ENCODE measurements around the gene CA5A.
"Not testable (repeated sequence)": the region's sequence is repeated elsewhere in the genome, so short reads cannot be mapped to it uniquely, and the experiment has no call there.

Gene CA5A

DNA sequence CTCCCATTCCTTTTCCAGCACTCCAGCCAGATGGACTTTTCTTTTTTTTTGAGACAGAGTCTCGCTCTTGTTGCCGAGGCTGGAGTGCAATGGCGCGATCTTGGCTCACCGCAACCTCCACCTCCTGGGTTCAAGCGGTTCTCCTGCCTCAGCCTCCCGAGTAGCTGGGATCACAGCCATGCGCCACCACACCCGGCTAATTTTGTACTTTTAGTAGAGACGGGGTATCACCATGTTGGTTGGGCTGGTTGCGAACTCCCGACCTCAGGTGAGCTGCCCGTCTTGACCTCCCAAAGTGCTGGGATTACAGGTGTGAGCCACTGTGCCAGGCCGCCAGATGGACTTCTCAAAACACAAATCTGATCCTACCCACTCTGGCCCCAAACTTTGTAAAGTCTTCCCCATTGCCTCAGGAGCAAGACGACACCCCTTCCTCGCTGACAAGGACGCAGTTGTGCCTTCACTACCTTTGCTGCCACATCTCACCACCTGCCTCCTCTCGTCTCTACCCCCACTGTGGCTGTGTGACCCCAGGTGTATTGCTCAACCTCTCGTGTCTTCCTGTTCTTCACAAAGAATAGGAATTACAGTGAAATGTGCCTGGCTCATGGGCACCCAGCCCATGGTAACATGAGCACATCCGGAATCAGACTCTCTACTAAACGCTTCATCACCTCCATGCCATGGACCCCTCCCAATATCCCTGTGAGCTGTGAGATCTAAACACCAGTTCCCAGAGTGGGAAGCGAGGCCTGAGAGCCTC is 11.2 kb upstream of the CA5A start:
- DNase-seq: no peak

DNA sequence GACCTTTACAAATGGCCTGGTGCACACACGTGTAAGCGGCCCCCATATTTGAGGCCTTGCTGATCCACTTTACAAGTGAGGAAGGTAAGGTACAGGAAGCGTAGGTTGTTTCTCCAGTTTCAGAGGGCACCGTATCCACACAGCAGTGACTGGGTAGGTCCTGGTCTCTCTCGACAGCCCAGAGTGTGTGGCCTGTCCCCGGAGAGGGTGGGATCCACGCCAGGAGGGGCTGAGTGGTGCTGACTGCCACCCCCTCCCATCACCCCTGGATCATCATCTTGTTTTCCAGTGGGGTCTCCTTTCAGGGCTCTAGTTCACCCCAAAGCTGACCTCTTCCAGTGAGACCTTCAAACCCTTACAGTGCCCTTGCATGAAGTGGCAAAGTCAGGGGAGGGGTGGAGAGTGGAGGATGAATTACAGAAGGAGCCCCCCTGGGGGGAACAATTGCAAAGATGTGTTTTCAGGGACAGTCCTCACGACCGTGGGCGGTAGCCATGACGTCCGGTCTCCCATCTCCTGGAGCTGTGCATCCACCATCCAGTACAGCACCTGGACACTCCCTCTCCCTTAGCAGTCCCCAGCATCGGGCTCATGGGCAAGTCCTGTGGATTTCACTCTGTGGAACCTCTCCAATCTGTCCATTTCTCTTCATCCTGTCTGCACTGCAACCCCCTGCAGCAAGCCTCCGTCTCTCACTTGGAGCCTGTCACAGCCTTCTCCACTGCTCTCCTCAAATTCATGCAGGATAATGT is 10.4 kb upstream of the CA5A start:
- DNase-seq: no peak

DNA sequence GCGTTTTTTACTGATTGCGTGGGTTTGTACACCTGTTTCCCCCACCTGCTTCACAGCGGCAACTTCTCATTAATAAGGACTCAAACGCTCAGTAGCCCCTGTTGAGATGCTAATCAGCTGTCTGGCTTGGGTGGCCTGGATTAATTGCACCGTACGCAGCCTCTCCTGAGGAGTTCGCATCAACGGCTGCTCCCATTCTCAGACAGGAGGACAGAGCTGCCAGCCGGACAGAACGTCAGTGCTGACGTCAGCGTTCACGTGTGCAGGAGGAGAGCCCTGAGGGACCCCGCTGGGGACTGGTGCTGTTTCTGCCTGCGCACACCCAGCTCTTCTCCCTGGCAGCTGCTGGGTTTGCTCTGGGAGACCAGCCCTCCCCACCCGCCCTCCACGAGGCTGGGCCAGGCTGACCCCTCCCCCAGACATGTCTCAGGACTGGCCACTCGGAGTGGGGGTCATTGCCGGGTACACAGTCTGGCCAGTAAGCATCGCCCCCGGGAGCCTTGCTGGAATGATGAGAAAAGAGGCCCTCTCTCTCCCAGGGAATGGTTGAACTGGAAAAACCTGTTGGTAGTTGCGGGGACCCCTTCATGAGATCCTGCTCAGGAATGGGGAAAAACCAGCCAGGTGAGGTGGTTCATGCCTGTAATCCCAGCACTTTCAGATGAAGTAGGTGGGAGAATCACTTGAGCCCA is 9.2 kb upstream of the CA5A start:
- DNase-seq: peak; percentile 69

DNA sequence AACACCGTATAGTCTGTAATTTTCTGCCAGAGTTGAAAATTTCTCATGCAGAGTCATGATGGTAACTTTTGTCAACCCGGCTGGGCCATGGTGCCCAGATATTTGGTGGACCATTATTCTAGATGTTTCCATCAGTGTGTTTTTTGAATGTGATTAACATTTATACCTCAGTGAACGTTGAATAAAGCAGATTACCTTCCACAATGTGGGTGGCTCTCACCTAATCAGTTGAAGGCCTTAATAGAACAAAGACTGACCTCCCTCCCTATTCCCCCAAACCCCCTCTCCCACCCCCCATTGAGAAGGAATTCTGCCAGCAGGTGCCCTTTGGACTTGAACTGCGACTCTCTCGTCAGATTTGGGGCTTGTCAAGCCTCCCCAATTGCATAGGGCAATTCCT is 6.4 kb upstream of the CA5A start:
- no peak for DNase-seq

DNA sequence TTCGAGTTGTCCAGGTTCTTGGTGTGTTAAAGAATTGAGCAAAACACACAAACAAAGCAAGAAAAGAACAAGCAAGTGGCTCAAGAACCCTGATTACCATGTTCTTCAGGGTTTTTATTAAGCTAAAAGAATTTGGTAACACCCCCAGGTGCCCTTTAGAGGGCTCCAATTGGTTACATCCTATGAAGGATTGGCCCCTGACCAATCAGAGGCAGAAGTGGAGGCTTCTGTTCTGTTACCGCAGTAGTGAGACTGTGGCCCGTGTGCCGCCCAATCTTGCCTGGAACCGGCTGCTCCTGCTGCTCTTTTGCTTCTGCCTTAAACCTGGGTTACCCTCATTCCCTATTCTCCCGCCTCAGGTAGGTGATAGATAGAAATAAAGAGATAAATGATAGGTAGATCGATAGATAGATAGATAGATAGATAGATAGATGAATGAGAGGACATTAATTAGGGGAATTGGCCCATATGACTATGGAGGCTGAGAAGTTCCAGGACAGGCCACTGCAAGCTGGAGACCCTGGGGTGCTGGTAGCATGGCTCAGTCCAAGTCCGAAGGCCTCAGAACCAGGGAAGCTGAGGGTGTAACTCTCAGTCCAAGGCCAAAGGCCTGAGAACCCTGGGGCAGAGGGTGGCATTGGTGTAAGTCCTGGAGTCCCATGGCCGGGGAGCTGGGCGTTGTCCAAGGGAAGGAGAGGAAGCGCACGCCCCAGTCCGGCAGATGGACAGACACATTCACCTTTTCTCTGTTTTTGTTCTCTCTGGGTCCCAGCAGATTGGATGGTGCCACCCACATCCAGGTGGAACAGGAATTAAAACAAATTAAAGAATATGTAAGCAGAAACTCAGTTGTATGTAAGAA is 3.5 kb upstream of the CA5A start:
- no peak for DNase-seq

DNA sequence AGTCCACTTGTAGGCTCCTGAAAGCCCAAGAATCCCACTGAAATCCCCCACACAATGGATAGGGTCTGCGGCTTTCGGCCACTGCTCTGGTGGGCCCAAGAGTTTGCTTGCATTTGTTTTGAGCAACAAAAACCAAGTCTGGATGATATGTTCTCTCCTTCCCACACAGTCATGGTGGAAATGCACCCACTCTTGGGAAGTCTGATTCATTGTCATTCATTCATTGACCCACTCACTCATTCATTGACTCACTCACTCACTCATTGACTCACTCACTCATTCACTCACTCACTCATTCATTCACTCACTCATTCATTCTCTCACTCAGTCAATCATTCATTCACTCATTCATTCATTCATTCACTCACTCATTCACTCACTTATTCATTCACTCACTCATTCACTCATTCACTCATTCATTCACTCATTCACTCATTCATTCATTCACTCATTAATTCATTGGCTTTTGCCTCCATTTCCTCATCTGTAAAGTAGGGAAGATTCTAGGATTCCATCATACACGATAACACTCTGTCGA is 2.2 kb upstream of the CA5A start:
- DNase-seq: no peak

DNA sequence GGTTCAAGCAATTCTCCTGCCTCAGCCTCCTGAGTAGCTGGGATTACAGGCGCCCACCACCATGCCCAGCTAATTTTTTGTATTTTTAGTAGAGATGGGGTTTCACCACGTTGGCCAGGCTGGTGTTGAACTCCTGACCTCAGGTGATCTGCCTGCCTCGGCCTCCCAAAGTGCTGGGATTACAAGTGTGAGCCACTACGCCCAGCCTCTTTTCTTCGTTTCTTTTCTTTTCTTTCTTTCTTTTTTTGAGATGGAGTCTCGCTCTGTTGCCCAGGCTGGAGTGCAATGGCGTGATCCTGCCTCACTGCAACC is 858 bp upstream of the CA5A start:
- not testable (repeated sequence) for DNase-seq

DNA sequence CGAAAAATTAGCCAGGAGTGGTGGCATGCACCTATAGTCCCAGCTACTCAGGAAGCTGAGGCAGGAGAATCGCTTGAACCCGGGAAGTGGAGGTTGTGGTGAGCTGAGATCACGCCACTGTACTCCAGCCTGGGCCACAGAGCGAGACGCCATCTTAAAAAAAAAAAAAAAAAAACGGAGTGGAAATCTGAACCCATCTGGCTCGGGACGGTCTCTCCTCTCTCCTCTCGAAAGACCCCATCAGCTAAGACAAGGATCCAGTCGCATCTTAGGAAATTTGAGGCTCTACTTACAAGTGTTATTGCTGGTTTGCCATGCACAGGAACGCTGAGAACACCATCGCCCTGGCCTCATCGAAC is 334 bp downstream of the CA5A start:
- not testable (repeated sequence) for DNase-seq

DNA sequence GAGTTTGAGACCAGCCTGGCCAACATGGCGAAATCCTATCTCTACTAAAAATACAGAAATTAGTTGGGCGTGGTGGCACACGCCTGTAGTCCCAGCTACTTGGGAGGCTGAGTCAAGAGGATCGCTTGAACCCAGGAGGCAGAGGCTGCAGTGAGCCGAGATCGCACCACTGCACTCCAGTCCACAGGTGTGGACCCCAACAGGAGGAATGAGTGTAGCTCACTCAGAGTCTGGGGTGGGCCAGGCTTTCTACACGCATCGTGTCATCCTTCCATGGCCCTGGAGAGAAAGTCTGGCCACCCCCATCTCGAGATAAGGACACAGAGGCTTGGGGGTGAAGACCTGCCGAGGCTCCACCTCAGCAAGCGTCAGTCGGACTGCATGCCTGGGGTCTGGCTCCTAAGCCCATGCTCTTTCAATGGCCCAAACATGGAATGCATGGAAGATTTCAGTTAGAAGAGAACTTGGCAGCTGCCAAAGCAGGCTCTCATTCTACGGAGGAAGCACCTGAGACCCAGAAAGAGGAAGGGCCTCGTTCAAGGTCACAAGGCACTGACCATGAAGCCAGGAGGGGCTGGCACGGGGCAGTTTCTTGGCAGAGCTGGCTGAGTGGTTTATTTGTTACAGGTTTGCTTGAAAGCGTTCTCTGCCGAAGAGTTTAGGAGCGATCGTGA is 1.4 kb downstream of the CA5A start:
- not testable (repeated sequence) for DNase-seq

DNA sequence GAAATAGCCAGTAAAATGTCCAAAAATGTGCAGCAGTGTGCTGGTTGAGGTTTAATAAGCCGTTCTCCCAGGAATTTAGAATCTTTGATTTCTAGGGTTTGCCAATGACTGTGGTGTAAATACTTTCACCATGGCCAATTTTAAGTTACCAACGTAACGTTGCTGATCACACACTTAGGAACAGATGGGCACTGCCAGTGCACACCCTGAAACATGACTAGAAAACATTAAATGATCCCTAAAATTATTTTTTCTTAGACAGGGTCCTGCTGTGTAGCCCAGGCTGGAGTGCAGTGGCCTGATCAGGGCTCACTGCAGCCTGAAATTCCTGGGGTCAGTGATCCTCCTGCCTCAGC is 3.2 kb downstream of the CA5A start:
- DNase-seq: no peak

DNA sequence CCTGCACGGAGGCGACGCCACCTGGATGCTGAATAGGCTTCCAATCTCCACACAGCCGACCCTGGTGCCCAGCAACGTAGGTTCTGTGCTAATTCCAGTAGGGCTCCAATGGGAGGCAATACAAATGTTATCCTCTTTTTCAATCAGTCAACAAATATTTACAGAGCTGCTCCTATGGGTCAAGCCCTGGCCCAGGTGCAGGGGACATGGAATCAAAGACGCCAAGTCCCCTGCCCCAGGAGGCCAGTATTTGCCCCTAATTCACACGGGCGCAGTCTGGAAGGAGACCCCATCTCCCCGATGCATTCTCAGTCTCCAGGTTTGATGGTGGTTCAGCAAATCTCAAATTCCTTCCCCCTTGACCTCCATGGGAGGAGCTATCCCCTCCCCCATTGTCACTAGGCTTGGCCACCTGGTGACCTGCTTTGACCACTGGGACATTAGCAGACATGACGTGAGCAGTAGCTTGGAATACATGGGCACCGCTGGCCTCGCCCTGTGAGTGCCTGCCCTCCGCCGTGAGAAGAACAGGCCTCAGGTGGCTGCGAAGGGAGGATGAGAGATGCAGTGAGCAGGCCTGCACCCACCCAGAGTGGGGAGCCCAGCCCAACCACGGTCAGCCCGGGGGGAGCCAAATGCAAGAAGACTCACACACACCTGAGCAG is 3.7 kb downstream of the CA5A start:
- DNase-seq: not testable (repeated sequence)

DNA sequence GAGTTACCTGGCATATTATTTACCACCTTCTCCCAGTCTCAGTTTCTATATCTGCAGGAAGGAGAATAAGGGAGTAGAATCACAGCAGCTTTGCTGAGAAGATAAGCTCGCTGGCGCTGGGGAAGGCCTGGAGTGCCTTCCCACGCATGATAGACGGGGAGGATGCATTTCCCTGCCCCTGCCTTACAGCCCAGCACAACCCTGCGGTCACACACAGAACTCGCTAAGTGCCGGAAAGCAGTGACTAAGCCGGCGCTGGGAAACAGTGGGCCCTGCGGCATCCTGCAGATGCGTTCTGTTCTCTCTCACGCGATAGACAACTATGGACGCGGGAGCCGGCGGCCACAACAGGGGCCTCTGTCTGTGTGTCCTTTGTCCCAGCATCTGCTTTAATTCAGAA is 4.8 kb downstream of the CA5A start:
- DNase-seq: no peak

DNA sequence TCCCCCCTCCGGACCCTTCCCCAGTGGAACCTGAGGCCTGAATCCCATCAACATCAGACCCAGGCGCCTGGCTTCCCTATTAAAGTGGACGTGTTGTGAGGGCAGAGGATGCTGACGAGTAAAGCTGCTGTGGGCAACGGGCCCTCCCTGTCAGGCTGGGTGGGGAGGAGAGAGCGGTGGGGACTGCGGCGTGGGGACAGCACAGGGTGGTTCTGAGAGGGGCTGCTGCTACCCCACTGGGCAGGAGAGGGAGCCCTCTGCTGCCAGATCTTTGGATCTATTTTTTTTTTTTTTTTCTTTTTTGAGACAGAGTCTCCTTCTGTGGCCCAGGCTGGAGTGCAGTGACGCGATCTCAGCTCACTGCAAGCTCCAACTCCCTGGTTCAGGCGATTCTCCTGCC is 5.9 kb downstream of the CA5A start:
- DNase-seq: no peak

DNA sequence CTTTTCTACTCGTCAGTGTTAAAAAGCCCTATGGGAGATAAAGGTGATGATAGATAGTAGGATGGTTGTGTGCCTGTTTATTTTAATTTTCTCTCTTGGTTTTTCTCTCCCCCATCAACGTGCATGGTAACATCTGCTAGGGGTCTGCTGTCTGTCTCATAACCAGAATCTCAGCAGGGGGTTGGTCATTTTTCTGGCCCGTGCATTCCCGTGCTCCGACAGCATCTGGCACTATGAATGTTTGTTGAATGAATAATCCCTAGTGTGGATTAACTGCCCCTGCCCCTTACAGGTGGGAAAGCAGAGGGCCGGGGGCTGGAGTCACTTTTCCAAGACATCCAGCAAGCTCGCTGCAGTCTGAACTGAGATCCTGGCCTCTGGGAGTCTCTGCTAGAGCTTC is 6.3 kb downstream of the CA5A start:
- DNase-seq: no peak

DNA sequence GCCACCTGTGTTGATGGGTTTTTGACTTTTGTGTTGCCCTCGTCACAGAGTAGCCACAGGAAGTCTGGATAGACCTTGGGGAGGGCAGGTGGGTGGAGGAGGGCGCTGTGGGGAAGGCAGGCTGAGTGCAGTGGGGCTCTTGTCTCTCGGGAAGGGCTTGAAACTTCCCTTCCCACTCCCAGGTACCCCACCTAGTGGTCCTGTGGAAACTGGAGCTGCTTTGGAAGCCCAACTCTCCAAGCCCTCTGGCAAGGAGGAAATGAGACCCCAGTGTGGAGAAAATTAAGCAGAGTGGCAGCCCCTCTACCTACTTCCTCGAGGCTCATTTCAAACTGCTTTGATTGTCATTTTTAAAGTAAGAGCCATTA is 9.2 kb downstream of the CA5A start:
- no peak for DNase-seq

DNA sequence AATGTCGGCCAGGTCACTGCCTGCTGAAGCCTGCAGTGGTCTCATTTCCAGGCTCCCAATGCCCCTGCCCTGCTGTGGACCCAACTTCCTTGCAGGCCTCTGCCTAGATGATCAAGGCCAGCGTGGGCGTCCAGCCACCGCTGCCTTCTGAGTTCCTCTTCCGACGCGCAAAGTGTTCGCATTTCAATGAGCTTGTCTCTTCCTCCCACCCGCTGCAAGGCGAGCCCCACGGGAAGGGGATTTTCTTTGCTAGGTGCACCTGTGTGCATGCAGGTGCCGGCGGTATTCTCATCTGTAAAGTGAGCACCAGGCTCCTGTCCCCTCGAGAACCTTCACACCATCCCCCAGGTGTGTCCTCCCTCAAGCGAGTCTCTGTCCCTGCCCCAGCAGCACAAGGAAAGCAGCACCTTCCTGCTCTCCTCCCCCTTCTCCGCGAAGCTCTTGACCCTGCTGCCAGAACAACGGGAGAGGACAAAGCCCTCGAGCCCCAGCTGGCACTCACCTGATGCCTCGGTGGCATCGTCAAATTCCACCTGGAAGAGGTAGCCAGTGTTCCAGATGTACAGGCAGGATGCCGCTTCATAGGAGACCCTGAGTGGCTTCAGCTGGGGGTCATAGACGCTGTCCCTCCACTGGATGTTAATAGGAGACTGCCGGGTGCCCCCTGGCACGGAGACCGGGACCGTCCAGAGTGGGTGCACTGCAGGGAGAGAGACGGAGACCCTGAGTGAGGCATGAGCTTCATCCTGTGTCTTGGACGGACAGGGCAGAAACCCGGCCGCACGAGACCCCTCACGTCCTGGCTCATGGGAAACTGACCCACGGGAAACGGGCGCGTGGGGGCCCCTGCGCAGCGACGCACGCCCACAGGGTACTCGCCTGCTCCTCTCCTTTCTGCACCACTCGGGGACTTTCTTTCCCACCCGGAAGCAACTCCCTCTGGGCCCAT is 9.8 kb downstream of the CA5A start:
- peak; percentile 19 for DNase-seq

DNA sequence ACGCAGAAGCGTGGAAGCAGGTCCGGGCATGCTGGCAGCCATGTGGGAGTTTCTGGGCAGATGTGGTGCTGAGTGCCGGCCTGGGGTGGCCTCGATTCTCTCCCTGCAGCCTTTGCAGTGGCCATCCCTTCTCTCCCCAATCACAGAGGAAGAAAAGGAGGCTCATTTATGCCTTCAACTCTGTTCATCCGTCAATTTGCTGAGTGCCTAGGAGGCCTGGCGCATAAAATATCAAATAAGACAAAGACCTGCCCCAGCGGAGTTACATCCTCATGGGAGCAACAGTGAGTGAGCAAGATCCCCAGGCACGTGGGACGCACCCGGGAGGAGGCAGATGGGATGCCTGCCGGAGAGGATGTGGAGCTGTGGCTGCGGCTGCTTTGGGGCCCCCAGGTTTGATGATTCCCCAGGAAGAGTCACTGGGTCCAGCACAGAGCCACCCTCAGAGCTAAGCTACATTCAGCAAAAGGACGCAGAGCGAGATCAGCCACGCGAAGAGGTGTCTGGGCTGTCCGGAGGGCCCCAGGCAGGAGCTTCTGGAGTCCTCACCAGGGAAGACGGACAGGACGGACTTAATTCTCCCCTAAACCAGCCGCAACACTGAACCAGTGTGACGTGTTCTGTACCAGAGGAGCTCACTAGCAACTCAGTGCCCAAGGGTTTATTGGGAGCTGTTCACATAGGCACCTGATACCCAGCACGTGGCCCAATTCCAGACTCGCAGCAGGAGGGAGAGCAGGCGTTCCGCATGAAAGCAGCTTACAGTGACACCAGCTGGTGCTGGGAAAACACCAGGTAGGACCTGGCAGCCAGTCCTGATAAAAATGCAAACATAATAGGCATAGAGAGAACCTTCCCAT is 11.3 kb downstream of the CA5A start:
- peak; percentile 88 for DNase-seq

DNA sequence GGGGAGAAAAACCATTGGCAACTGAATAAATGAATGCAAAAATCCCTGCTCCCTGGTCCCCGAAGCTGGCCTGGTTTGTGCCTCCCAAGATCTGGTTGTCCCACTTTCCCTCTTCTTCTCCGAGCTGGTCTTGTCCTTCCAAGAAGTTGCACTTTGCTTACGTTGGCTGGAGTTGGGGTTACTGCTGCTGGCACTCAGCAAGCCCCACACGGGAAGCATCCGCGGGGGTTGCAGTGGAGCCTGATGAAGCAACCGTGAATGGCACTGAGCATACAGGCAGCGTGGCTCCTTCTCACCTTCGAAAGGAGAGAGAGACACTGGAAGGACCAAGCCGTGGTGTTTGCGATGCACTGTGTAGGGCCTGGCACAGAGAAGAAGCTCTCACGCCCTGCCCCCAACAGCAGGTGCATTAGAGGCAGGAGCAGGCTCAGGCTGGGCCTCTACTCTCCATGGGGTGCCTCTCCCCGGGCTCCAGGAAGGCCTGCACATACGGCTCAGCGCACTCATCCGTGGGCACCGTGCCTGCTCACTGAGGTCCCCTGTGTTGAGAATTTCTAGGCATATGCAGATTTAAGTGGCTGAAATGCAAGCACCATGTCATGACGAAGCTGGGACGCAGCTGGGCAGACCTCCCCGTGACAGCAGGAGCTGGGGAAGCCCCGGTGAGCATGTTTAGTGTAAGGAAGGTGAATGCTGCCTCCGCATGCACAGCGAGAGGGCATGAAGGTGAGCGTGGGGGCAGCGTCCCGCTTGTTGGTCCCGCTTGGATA is 12.1 kb downstream of the CA5A start:
- peak; percentile 81 for DNase-seq

Data from NCI-H1105 treated with DMSO at 0.1 percent for 48 hours (cell line).